NCI-H1694 treated with DMSO at 0.1 percent for 48 hours (cell line): ENCODE data around the gene DNAJA2.

ENCODE experiments used
- DNase-seq: peaks from one replicate; lab custom pipeline; 2025; lab: John Stamatoyannopoulos, UW

Gene DNAJA2

DNA sequence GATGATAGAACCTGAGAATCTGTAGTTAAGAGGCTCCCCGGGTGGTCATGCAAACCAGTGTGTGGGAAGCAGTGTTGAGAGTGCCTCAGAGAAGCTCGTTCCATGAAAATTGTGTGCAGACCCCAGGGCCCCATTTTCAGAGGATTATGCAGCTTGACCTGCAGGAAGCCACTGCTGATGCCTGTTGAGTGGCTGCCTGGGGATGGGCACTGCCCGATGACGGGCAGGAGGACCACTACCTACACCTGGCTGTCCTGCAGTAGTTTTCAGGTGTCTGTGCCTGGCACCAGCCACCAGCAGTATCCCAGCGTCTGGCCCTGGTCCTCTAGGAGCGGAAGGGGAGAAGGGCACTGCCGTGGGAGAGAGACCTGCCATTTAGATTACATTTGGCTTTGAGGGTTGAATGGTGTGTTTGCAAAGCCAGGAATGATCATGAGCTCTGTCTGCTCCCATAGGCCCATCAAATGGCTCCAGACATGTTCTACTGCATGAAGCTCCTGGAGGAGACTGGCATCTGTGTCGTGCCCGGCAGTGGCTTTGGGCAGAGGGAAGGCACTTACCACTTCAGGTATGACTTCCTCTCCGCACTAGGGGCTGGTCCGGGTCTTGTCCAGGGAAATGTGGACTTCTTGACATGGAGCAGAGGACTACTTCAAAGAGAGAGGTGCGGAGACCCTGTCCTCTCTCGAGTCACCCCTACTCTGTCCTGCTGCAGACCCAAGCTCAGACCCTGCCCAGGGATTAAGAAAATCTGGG is 46.8 kb downstream of the DNAJA2 start:
- no peak for DNase-seq

DNA sequence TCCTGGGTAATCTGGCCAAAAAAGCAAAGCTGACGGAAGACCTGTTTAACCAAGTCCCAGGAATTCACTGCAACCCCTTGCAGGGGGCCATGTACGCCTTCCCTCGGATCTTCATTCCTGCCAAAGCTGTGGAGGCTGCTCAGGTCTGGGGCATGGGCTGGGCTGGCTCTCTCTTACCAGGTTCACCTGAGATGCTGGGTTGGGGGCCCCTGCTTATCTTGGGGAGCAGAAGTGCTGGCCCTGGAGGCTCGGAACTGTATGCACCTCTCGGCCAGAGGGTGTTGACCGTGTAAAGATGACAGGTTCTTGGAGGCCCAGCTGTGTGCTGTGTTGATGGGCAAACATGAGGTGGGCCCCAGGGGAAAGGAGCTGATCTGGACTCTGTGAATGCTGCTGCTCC is 49.1 kb downstream of the DNAJA2 start:
- DNase-seq: no peak

DNA sequence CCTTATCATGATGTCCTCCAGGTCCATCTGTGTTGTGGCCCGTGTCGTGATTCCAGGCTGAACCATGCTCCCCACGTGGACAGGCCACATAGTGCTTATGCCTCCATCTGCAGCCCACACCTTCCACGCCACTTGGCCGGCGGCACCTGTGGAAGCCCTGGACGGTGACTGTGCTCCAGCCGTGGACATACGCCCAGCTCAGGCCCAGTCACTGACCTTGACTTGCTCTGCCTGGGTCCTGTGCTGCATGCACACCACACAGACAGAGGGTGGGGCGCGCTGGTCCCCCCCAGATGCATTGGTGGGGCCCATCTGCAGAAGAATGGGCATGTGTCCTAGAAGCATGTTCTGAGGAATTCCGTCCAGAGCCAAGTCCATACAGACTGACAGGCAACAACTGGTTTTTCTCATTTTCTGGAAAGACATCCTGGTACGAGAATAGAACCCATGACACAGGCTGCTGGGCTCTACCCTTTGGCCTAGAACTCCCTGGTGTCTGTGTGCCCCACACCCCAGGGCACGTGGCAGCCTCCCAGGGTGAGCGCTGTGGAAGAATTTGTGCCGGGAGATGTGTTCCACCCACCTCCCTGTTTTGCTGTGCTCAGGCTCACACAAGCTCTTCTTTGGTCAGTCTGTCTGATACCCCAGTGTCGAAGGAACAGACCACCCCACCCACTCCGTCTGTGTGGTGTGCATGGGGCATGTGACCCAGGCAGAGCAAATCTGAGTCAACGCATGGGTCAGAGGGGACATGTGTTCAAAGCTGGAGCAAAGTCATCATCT is 49.8 kb downstream of the DNAJA2 start:
- no peak for DNase-seq

DNA sequence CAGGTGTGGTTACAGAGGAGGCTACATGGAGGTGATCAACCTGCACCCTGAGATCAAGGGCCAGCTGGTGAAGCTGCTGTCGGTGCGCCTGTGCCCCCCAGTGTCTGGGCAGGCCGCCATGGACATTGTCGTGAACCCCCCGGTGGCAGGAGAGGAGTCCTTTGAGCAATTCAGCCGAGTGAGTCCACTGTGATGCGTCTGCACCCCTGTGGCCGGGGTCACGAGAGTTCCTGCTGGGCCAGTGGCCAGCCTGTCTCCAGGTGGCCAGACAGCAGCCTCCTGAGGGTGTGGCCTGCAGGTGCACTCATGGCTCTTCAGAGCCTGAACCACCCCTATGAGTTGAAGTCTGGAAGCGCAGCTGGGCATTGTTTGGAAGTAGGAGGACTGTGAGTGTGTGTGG is 51.2 kb downstream of the DNAJA2 start:
- no peak for DNase-seq

DNA sequence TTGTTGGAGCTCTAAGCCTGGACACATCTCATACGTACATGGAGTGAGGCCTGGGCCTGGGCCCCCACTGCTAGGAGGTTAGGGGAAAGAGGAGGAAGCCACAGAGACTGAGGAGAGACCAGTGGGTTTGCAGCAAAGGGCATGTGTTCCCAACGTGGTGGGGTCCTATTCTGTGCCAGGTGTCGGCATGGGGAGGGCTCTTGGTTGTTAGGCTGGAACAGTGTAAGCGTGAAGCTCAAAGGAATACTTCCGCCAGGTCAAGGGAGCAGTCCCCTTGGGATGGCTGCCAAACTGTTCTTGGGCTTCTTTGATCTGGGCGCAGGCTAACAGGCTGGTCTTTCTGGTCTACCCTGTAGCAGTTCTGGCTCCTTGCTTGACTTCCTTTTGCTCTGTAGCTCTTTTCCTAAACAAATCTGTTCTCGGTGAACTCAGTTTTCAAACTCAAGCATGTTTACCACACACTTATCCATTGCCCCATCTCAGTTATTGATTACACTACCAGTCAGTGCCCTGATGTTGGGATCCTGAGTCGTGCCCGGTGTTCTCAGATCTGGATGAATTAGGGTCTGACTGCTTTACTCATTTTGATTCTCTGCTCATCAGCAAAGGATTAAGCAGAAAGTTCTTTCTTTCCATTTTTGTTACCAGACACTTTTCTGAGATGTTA is 52.9 kb downstream of the DNAJA2 start:
- DNase-seq: no peak

DNA sequence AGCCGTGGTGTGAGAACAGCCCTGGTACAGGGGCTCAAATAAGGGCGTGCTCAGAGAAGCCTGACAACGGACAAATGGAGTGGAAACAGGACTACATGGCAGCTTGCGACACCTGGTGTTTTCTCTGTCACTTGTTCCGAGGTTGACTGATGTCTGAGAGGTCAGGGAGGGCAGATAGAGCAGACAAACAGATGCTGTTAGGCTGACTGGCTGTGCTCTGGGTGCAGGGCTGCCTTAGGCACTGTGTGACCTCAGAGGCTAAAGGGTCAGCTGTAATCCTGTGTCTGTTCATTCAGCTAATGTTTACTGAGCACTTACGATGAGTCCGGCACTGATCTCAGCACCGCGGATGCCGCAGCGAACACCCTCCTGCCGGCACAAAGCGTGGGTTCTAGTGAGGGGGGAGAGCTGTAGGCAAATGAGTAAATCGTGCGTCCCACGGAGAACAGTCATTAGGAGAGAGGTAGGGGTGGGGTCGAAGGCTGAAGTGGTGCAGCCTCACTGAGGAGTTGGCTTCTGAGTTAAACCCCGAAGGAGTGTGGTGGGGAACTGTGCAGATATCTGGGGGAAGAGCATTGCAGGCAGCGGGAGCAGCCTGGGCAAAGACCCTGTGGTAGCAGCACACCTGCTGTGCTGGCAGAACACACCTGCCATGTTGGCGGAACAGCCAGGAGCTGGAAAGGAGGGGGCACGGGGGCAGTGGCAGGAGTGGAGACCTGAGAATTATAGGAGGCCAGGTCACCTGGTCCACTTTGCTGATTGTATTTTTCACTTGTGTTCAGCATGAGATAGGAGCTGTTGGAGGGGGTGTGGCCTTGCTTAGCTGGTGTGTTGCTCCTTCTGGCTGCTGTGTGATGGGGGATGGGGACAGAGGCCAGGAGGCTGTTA is 54.3 kb downstream of the DNAJA2 start:
- DNase-seq: peak; percentile 6

DNA sequence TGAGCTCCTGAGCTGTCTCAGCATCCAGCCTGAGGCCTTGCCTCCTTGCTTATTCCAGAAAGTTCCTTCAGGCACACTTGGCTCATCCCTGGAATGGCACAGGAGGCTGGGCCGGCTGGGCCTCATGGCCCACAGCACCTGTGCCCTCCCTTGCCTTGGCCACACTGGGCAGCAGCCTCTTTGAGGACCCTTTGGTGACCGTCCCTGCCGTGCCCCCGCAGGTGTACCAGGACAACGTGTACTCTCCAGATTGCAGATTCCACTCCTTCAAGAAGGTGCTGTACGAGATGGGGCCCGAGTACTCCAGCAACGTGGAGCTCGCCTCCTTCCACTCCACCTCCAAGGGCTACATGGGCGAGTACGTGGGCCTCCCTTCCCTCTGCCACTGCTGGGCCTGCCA is 55.1 kb downstream of the DNAJA2 start:
- DNase-seq: no peak

DNA sequence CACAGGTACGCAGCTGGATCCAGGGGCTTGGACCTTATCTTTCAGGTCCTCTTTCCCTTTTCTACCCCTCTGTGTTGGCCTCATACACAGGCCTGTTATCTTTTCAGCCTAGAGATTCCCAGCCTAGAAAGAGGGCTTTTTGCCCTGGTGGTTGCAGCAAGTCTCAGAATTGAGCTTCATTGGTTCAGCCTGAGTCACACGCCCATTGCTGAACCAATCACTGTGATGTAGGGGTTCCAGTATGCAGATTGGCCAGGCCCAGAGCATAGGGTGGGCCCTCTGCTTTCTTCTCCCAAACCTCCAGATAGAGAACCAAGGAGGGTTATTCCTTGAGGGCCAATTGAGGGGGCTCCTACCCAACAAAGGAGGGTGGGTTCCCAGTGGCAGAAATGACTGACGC is 56.5 kb downstream of the DNAJA2 start:
- DNase-seq: no peak

DNA sequence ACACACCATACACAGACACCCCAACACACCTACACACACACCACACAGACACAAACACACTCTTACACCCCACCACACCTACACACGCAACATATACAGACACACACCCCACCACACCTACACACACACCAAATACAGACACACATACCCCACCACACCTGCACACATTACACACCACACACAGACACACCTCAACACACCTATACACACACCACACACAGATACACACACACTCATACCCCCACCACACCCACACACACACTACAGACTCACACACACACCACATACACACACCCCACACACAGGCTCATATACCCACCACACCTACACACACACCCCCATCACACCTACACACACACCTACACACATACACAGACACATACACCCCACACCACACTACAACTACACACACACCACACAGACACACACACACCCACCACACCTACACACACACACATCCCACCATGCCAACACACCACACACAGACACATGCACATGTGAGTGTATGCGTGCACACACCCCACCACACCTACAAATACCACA is 57.9 kb downstream of the DNAJA2 start:
- no peak for DNase-seq

DNA sequence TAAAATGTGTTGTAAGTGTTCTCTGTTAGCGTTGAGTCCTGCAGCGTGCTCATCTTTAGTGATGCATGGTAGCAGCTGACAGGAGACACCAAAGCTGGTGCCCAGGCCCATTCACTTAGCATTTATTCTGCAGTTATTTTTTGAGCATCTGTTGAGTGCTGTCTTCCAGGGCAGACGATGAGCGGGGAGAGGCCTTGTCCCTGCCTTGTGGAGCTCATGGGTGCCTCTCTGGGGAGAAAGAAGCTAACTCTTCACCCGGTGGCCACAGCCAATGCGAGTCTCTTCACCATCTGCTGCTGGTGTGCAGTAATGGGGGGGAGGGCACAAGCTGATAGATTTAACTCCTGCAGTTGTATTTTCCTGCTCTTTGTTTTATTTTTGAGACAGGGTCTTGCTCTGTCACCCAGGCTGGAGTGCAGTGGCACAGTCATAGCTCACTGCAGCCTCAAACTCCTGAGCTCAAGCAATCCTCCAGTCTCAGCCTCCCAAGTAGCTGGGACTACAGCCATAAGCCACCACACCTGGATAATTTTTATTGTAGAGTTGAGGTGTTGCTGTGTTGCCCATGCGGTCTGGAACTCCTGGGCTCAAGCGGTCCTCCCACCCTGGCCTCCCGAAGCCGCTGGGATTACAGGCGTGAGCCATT is 58.8 kb downstream of the DNAJA2 start:
- DNase-seq: peak; percentile 85

DNA sequence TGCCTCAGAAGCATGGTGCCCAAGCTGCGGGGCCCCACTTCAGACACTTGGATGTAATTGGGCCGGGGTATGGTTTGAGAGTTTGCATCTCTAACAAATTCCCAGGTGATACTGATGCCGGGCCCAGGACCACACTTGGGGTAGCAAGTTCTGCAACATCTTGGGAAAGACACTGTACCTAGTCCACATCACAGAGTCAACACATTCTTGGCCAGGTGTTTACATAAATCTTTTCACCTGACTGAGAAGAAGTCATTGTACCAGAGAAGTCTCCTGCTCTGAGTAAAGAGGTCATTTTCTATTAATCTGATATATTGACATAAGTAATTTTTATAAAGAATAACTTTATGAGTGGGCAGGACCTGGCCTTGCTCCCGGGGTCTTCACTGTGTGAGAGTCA is 61.8 kb downstream of the DNAJA2 start:
- DNase-seq: no peak

DNA sequence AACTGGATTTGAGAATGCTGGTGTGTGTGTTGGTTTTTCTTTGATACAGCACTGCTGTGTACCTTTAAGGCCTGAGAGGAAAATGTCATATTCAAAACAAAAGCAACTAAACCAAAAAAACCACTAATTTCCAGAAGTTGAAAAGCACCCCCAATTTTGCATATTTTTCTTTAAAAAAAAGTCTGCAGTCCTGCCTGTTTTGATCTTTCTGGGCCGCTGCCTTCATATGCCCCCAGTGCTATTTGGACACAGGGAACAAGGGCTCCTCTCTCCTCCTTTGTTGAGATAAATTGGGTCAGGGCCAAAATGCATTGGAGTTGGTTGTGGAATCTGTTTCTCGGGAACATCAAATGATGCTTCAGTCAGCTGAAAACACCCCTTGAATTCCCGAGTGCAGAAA is 62.4 kb downstream of the DNAJA2 start:
- no peak for DNase-seq

DNA sequence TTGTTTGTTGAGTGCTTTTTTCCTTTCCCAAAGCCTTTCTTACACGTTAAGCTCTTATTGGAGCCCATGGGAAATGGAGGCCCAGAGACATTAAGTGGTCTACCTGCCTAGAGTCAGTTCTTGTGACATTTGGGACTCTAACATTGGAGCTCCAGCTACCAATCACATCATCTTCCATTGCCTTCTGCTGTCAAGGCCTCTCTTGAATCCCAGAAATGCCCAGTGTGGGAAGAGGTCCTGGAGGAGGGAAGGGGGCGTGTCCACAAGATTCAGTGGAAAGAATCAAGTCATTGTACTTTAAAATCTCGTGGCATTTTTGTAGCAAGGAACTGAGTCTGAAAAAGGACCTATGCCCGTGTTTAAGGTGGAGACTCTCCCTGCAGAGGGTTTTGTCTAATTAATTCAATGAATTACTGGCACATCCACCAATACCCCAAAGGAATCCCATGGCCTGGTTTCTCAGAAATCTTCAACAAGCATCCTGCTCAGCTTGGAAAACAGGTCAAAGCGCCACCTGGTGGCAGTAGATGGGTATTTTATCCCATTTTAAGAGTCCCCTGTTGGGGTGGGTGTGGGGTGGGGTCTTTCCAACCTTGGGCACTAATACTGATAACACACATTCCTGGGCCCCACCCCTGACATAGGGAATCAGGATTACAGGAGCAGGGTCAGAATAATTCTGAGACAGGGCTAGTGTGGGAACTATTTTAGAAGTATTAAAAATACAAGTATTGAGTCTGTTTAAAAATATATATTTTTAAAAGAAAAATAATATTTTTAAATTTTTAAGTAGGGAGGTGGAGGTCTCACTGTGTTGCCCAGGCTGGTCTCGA is 64.7 kb downstream of the DNAJA2 start:
- DNase-seq: peak; percentile 23

DNA sequence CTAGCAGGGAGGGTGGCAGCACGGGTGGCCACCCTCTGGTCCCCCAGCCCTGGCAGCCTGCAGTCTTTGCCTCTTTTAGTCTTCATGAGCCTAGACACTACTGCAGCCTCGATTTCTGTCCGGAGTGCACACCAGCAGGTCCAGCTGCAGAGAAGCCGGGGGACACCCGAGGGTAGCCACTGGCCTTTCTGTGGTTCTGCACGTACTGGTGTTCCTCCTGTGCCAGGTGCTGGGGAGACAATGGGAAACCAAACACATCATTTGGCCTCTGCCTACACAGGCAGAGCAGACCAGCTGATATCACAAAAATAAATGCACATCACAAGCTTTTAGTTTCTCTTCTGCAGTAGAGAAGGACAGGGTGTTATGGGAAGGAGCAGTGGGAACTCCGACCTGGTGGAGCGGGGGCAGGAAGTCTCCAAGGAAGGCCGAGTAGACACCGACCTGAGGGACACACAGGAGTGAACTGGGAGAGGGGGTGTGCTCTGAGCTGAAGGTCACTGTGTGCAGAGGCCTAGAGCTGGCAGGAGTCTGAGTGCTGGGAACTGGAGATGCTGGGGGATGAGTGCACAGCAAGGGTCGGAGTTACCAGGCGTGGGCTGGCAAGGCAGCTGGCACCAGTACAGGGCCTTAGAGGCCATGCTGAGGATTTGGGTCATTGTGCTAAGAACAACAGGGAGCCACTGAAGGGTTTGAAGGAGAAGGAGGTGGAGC is 66.3 kb downstream of the DNAJA2 start:
- DNase-seq: no peak

DNA sequence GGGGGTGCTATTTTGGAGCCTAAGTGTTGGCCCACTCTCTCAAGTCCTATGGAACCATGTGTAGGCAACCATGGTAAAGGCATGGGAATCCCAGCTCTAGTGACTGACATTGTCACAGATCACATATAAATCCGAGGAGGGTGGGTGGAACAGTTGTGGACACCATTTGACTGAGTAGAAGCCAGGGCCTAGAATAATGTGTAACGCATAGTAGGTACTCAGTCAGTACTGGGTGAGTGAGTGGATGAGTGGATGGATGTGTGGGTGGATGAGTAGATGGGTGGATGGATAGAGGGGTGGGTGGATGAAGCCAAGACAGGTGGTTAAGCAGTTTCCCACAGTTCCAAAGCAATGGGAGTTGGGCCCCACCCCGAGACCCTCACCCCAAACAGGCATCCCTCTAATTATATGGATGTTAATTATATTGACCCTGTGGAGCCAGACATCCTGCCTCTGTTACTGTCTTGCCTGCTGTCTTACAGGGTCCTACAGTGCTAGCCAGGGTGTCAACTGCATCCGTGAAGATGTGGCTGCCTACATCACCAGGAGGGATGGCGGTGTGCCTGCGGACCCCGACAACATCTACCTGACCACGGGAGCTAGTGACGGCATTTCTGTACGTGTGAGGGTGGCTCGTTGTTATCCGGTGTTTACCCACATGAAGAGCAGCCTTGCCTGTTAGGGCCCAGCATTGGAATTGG is 67.0 kb downstream of the DNAJA2 start:
- no peak for DNase-seq
